Measurements from ENCODE around the gene HSF2BP.

DNA sequence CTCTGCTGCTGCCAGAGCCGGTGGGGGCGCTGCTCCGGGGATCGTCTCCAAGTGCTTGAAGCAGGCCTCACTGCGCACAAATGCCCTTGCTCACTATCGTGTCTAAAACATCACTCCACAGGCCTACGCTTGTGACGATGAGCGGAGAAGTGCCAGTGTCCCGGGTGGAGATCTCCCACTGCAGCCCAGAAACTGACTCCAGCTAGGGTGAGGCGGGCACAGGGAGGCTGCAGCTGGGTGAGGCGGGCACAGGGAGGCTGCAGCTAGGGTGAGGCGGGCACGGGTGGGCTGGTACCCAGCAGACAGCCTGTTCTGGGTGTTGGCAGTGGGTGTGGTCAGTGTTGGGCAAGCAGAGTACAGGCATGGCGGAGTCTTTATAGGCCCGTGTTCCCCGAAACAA lies 36.9 kb upstream of the HSF2BP start:
- TF ChIP-seq CTCF (IDR thresholded peaks at IDR 0.05) (no peak), POLR2A (IDR thresholded peaks at IDR 0.05) (no peak), EP300 (IDR thresholded peaks at IDR 0.05) (no peak)

All from tibial nerve (tissue), 4 donors.